Raji (cell line): ENCODE measurements around the gene BCL2L2.

Source experiments
- POLR2A ChIP-seq: IDR thresholded peaks from 2 replicates; pipeline ENCODE4 v1.6.1; 2011; ENCODE audit warnings: low read depth, low read length, control low read depth; ENCODE audit not compliant: insufficient read depth

Gene BCL2L2

DNA sequence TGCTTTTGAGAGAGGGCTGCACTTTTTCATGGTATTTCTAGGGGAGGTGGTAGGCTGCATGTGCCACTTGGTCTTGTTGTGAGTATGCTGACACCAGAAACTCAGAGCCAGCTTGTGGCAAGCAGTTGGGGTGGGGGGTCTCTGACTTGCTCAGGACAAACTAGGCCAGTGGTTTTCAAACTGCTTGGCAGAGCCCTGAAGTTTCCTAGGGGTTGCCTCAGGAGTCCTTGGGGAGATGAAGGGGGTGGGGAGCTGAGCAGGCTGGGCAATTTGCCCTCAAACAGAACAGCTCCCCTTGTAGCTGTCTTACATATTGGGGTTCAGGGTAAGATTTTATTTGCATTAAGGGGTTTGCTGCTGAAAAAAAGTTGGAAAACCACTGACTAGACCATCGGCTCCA lies 3.9 kb downstream of the BCL2L2 start:
- no peak for TF ChIP-seq POLR2A

DNA sequence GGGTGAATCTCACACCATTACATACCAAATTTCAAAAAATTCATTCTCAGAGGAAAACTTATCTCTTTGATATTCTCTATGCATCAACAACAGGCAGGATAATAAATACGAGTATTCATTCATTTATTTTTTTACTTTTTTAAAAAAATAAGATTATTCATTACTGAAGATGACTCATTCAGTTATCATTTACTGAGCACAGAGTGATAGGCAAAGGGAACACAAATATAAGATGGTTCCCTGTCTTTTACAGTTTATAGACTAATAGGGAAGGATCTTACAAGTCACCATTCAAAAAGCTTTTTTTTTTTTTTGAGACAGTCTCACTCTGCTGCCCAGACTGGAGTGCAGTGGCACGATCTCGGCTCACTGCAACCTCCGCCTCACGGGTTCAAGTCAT lies 9.7 kb downstream of the BCL2L2 start:
- no peak for TF ChIP-seq POLR2A

DNA sequence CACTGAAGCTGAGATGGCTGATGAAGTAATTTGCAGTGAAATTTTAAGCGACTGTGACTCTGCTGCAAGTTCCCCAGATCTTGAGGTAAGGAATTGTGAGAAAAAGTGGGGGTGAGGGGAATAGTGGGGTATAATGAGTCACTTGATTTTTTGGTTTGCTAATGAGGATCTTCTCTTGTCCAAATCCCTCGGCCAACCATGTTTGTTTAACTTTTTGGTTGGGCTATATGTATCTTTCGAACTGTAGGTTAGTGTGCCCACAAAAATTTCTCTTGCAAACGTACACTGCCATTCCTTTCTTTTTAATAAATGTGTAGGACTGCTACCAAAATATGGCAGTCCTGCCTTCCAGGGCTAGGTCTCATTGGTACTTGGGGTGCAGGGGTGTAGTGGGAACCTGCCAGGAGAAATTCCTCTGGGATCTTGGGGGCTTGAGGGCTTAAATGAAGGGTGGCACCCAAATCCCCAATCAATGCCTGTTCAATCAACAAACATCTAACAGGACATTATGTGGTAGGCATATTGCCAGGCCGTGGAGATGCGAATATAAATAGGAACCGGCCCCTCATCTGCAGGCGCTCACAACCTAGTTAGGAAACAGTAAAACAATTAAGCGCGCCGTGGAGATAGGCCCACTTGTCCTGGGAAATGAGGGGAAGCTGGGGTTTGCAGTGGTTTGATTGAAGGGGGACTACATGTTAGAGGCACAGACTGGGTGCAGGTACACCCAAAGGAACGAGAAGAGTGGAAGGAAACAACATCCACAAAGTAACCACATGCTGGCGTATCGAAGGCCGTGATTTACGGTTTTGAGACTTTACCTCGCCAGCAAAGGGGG lies 13.3 kb downstream of the BCL2L2 start:
- TF ChIP-seq POLR2A: no peak

DNA sequence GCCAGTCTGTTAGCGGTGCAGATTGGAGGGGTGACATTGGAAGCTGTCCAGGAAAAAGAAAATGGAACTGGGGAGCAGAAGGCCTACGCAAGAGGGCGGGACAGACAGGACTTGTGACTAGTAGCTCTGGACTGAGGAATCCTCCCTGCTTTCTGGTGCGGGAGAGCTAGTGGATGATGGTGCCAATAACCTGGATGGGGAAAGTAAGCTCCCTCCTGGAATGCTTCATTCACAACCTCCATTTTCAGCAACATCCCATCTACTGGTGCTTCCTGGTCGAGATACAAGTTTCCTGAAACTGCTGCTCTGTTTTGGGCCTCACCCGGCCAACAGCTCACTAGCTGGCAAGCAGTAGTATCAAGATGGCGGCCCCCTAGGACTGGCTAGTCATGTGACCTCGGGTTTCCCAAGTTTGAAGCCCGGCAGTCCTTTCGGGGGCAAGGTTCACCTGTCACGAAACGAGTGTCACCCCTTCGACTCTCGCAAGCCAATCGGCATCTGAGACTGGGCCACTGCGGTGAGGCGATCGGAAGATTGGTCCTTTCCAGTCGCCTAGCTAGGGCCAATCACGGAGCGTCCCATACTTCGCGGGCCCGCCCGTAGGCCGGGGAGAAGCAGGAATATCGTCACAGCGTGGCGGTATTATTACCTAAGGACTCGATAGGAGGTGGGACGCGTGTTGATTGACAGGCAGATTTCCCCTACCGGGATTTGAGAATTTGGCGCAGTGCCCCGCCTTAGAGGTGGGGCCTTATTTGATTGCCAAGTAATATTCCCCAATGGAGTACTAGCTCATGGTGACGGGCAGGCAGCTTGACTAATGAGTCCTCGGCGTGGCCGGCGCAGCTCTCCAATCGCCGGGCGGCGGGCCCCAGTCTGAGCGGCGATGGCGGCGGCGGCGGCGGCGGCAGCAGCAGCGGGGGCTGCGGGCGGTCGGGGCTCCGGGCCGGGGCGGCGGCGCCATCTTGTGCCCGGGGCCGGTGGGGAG lies 14.2 kb downstream of the BCL2L2 start, which contains the start of gene PABPN1:
PABPN1 (plus strand) TSS at position 874 of the 988 bp plus-strand sequence; CDS start at position 887, 13 bp downstream.
- TF ChIP-seq POLR2A: peak; percentile 67; the same call in 1 of the 2 replicates

DNA sequence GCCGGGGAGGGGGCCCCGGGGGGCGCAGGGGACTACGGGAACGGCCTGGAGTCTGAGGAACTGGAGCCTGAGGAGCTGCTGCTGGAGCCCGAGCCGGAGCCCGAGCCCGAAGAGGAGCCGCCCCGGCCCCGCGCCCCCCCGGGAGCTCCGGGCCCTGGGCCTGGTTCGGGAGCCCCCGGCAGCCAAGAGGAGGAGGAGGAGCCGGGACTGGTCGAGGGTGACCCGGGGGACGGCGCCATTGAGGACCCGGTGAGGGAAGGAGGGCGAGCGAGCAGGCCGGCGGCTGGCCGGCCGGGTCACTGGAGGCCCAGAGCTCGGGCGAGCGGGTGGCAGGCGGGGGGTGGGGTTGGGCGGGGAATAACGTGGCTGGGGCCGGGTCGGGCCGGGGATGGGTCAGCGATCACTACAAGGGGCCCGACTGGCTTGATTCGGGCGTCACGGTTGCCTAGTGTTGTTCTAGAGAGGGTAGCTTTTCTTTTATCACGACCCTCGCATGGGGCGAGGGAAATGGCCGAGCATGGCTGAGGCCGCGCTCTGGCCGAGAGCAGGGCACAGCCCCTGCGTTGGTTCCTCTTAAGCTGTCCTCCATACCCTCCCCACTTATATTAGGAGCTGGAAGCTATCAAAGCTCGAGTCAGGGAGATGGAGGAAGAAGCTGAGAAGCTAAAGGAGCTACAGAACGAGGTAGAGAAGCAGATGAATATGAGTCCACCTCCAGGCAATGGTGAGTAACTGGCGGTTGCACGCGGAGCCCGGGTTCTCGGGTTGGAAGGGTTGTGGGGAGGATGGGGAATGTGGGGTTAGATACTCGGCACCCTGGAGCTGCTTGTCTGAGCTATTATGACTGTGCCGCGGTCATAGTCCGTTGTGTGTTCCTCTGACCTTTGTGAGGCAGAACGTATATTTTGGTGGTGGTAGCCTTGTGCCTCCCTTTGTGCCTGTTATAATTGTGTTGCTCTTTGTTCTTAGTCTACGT lies 15.2 kb downstream of the BCL2L2 start:
- no peak; the same call in 1 of the 2 replicates for TF ChIP-seq POLR2A

DNA sequence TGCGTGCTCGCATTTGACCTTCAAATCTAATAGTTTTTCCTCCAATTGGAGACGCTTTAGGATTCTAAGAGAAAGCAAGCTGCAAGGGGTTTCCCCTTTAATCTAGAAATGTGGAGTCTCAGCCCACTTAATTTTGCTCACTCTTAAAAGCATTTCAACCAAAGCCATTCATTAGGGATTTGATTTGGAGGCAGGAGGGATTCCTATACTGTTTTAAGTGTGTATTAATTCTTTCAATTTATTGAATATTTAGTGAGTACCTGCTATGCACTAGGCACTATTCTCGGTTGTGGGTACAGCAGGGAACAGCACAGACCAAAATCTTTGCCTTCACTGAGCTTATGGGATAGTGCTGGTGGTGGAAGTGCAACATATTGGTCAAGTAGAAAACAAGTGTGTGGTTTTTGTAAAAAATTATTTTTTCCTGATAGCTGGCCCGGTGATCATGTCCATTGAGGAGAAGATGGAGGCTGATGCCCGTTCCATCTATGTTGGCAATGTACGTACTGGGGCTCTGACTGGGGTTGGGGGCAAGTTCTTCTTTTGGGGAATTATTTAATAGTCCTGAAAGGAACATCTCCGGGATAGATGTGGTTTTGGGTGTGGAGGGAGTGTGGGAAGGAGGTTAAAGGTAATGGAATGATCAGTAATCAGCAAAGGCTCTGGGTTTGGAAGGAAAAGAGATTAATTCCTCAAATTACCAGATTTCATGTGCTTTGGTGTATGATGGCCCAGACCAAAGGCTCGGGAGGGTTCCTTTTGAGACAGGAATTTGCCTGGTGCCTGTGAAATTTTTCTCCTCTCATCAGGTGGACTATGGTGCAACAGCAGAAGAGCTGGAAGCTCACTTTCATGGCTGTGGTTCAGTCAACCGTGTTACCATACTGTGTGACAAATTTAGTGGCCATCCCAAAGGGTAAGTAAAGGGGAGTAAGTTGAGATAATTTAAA lies 16.2 kb downstream of the BCL2L2 start:
- no peak for TF ChIP-seq POLR2A

DNA sequence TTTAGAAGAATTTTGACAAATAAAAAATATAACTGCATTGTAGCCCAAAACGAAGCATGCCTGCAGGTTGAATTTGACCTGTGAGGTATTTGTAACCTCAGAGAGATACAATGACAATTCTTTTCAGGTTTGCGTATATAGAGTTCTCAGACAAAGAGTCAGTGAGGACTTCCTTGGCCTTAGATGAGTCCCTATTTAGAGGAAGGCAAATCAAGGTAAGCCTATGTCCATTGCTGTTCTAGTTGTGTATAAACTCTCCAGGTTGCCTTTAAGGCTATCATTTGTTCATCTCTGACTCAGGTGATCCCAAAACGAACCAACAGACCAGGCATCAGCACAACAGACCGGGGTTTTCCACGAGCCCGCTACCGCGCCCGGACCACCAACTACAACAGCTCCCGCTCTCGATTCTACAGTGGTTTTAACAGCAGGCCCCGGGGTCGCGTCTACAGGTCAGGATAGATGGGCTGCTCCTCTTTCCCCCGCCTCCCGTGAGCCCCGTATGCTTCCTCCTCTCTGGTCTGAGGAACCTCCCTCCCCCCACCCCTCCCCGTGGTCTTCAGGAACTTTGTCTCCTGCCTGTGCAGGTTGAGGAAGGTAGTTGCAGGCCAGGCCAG lies 17.3 kb downstream of the BCL2L2 start:
- no peak for TF ChIP-seq POLR2A

DNA sequence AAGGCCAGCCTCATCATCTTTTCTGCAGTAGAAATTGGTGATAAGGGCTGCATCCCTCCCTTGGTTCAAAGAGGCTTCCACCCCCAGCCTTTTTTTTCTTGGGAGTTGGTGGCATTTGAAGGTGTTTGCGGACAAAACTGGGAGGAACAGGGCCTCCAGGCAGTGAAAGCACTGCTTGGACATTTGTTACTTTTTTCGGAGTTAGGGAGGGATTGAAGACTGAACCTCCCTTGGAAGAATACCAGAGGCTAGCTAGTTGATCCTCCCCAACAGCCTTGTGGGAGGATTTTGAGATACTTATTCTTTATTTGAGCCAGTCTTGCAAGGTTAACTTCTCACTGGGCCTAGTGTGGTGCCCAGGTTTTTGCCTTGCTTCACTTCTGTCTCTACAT lies 17.8 kb downstream of the BCL2L2 start:
- no peak for TF ChIP-seq POLR2A

DNA sequence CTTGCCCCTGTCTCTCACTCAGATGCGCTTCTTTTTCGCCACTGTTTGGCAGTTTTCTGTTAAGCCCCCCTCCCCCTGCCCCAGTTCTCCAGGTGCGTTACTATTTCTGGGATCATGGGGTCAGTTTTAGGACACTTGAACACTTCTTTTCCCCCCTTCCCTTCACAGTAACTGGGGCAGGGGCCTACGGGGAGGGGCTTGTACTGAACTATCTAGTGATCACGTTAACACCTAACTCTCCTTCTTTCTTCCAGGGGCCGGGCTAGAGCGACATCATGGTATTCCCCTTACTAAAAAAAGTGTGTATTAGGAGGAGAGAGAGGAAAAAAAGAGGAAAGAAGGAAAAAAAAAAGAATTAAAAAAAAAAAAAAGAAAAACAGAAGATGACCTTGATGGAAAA lies 18.4 kb downstream of the BCL2L2 start:
- no peak for TF ChIP-seq POLR2A

DNA sequence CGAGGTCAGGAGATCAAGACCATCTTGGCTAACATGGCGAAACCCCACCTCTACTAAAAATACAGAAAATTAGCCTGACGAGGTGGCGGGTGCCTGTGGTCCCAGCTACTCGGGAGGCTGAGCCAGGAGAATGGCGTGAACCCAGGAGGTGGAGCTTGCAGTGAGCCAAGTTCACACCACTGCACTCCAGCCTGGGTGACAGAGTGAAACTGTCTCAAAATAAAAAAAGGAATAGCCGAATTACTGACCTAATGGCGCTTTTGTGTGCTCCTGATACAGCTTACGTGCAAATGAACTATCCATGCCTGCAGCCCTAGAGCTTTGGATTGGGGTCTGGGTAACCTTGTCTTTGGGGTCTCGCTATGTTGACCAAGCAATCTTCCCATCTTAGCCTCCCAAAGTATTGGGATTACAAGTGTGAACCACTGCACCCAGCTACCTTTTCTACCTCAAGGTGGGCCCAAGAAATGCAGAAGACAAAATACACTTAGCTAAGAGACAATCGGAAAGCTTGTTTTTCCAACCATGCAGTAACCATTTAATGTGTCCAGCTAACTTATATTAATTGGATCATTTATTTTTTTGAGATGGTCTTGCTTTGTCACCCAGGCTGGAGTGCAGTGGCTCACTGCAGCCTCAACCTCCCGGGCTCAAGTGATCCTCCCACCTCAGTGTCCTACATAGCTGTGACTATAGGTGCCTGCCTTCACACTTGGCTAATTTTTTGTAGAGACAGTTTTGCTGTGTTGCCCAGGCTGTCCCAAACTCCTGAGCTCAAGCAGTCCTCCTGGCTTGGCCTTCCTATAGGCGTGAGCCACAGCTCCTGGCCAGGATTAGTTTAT lies 20.1 kb downstream of the BCL2L2 start:
- TF ChIP-seq POLR2A: peak; percentile 33; the same call in 1 of the 2 replicates

DNA sequence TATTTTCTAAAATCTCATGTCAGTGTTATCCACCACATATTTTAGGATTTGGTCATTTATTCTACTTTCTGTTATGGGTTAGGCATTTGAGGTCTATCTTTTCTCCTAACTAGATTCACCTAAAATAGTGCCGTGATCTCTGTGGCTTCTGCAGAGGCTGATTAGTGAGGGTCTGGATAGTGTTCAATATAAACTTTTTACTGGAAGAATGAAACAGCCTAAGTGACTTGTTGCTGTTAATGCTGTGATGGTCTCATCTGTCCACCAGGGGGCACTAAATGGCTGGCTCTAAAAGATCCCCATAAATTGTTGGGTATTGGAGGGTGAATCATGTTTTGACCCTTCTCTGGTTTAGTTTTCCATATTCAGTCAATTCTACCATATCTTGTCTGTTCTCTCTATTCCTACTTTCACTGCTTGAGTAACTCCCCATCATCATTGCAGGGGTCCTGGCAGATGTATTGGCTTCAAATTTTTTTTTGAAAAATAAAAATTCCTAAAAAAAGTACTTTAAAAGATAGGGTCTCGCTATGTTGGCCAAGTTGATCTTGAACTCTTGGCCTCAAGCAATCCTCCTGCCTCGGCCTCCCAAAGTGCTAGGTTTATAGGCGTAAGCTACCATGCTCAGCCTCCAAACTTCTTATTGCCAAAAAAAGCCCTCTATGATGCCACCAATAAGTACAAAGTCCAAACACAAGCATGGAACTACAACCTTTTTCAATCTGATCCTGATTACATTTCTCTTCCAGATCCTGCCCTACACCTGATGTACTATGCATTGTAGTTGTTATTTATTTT lies 21.5 kb downstream of the BCL2L2 start:
- no peak for TF ChIP-seq POLR2A
